Tibial nerve (tissue), 4 donors: ENCODE measurements around the gene DPP10. TPM values are rescaled to one million over a fixed set of nuclear protein-coding genes. Genes with fewer than 3 reads are reported as not detected.

Source experiments
- DNase-seq, 2 donors: peaks; one replicate each; pipeline ENCODE4 v3.0.0-alpha.2; 2019; ENCODE audit warnings: low spot score in 2 of 2
- H3K27ac ChIP-seq, 4 donors: fragments of 200-600 bp; sonication (generic) in 3 of 4; one replicate each; pipeline ENCODE4 v1.5.1; 2017 to 2019; ENCODE audit warnings: mild to moderate bottlenecking in 1 of 4
- H3K27me3 ChIP-seq, 2 donors: fragments of 200-600 bp; sonication (generic) in 1 of 2; one replicate each; pipeline versions ENCODE4 v1.5.1 to v1.6.0; 2017 to 2019
- H3K36me3 ChIP-seq, 3 donors: fragments of 200-600 bp; sonication (generic); one replicate each; pipeline ENCODE4 v1.5.1; 2018 to 2019
- H3K4me1 ChIP-seq, 4 donors: fragments of 200-600 bp; sonication (generic) in 3 of 4; one replicate each; pipeline ENCODE4 v1.5.1; 2017 to 2019
- H3K4me3 ChIP-seq, 4 donors: fragments of 200-600 bp; sonication (generic) in 3 of 4; one replicate each; pipeline ENCODE4 v1.5.1; 2017 to 2019; ENCODE audit warnings: mild to moderate bottlenecking in 1 of 4, moderate library complexity in 1 of 4
- H3K9me3 ChIP-seq, 4 donors: fragments of 200-600 bp; sonication (generic) in 3 of 4; one replicate each; pipeline ENCODE4 v1.5.1; 2017 to 2019
- CTCF ChIP-seq, 5 experiments: fragments of 200-600 bp in 3 of 5; fragments of 450-650 bp in 2 of 5; sonication (generic) in 3 of 5; IDR thresholded peaks; one replicate each; pipeline ENCODE4 v1.5.1; 2016 to 2019; ENCODE audit warnings: antibody characterized with exemption in 5 of 5, mild to moderate bottlenecking in 3 of 5, moderate library complexity in 2 of 5
- EP300 ChIP-seq, 2 donors: sonication (generic); formaldehyde crosslinking; IDR thresholded peaks; one replicate each; pipeline ENCODE4 v1.6.1; 2017; ENCODE audit warnings: antibody characterized with exemption in 2 of 2, mild to moderate bottlenecking in 1 of 2
- POLR2A ChIP-seq, 2 donors: fragments of 450-650 bp; IDR thresholded peaks; one replicate each; pipeline ENCODE4 v1.6.1; 2017; ENCODE audit warnings: antibody characterized with exemption in 2 of 2, mild to moderate bottlenecking in 2 of 2, moderate library complexity in 2 of 2
- WGBS, 2 donors: methylation state at CpG; one replicate each; pipeline ENCODE4 v1.1.5; 2018; 5-methylcytosine and 5-hydroxymethylcytosine counted together
- total RNA-seq, 4 donors: library from RNA; depleted of rRNA; stranded (reverse); fragments of >200 nt; gene quantifications; one replicate each; pipeline ENCODE4 v1.1.0, GENCODE V29; 2016

Gene DPP10
- total RNA-seq, 4 donors from 2014 or later: 0.20 to 2.1 TPM; not detected in 2

GRCh38 chr2:115171751-115172150 lies 729.3 kb downstream of the DPP10 start:
- Histone ChIP-seq H3K27me3 (no peaks in the 10 kb centered on the region), H3K36me3 (no peaks in the 10 kb centered on the region), H3K4me3 (no peak overlapping the region), H3K9me3 (no peaks in the 10 kb centered on the region), H3K4me1 (no peaks in the 10 kb centered on the region), H3K27ac (no peak overlapping the region)
- DNase-seq: no peak
- 86 to 88% methylated on average over 2 of the region's 2 CpGs for WGBS, 2 donors
- TF ChIP-seq POLR2A (IDR thresholded peaks at IDR 0.05) (no peak), EP300 (IDR thresholded peaks at IDR 0.05) (no peak), CTCF (IDR thresholded peaks at IDR 0.05) (no peak)

- TF ChIP-seq EP300 (IDR thresholded peaks at IDR 0.05) (no peak), CTCF (IDR thresholded peaks at IDR 0.05) (no peak), POLR2A (IDR thresholded peaks at IDR 0.05) (no peak)
- DNase-seq: no peak
- no peak overlapping the region for H3K4me3 ChIP-seq
- no peaks in the 10 kb centered on the region for H3K4me1 ChIP-seq
- H3K9me3 ChIP-seq: no peaks in the 10 kb centered on the region
- no peaks in the 10 kb centered on the region for H3K36me3 ChIP-seq
- no peak overlapping the region for H3K27ac ChIP-seq
- H3K27me3 ChIP-seq: no peaks in the 10 kb centered on the region
- 49 to 51% methylated on average over 3 of the region's 3 CpGs for WGBS, 2 donors
Measured at GRCh38 chr2:115174651-115175050, 732.2 kb downstream of the DPP10 start.

GRCh38 chr2:115183144-115183543 lies 740.7 kb downstream of the DPP10 start:
- no peaks in the 10 kb centered on the region for H3K36me3 ChIP-seq
- no peak for TF ChIP-seq CTCF (IDR thresholded peaks at IDR 0.05)
- no peak for TF ChIP-seq EP300 (IDR thresholded peaks at IDR 0.05)
- no peak for TF ChIP-seq POLR2A (IDR thresholded peaks at IDR 0.05)

GRCh38 chr2:115190459-115190858 lies 748.0 kb downstream of the DPP10 start:
- 92 to 93% methylated on average over 13 of the region's 13 CpGs for WGBS, 2 donors
- Histone ChIP-seq H3K36me3 (no peaks in the 10 kb centered on the region), H3K27me3 (no peaks in the 10 kb centered on the region), H3K4me1 (no peaks in the 10 kb centered on the region), H3K9me3 (no peaks in the 10 kb centered on the region), H3K27ac (no peak overlapping the region), H3K4me3 (no peak overlapping the region)
- DNase-seq: no peak
- no peak for TF ChIP-seq POLR2A (IDR thresholded peaks at IDR 0.05)
- no peak for TF ChIP-seq CTCF (IDR thresholded peaks at IDR 0.05)
- no peak for TF ChIP-seq EP300 (IDR thresholded peaks at IDR 0.05)

More at GRCh38 chr2:115183144-115183543, 740.7 kb downstream of the DPP10 start:
- no peaks in the 10 kb centered on the region for H3K27me3 ChIP-seq
- no peak for DNase-seq
- no peaks in the 10 kb centered on the region for H3K9me3 ChIP-seq
- H3K4me3 ChIP-seq: no peak overlapping the region
- no peak overlapping the region for H3K27ac ChIP-seq
- WGBS, 2 donors: 43 to 54% methylated on average over 3 of the region's 3 CpGs
- no peaks in the 10 kb centered on the region for H3K4me1 ChIP-seq

- 81 to 87% methylated on average over 6 of the region's 6 CpGs for WGBS, 2 donors
Measured at GRCh38 chr2:115194623-115195022, 752.2 kb downstream of the DPP10 start.

More at GRCh38 chr2:115194623-115195022, 752.2 kb downstream of the DPP10 start:
- no peaks in the 10 kb centered on the region for H3K4me1 ChIP-seq
- DNase-seq: no peak
- no peak for TF ChIP-seq CTCF (IDR thresholded peaks at IDR 0.05)
- no peak for TF ChIP-seq POLR2A (IDR thresholded peaks at IDR 0.05)
- H3K9me3 ChIP-seq: no peaks in the 10 kb centered on the region
- no peaks in the 10 kb centered on the region for H3K27me3 ChIP-seq
- H3K4me3 ChIP-seq: no peak overlapping the region
- no peaks in the 10 kb centered on the region for H3K36me3 ChIP-seq
- H3K27ac ChIP-seq: no peak overlapping the region
